Measurements from ENCODE around the gene F11. TPM values are rescaled to one million over a fixed set of nuclear protein-coding genes. Genes with fewer than 3 reads are reported as not detected.

Gene F11
- total RNA-seq, 6 experiments from 2014 or later: not detected

DNA sequence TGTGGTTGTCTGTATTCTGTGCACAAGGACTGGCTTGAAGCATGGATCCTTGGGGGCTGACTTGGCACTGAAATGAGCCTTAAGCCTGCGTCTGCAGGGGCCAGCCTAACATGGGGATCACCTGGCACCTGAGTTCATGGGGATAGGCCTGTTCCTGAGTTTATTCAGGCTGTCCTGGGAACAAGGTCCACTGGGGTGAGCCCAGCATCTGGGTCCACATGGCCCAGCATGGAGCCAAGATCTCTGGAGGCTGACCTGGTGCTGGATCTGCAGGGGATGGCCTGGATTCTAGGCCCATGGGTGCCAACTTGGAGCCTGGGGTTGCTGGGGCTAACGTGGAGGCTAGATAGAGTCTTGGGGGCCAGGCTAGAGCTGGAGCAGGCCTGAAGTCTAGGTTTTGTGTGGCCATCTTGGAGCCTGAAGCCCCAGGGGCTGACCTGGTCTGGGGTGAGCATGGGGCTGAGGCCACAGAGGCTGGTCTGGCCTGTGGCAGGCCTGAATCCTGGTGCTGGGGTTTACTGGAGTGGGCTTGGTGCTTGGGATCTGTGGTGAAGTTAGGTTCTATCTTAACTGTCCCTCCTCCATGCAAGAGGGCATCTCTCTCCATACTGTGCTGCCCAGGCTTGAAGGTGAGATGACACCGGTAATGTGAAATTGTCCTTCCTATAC, 39.3 kb upstream of the F11 start:
- DNase-seq: no peak
- Mint-ChIP-seq H3K36me3 (ENCODE audit: low read depth) (peaks cover 5% of the 10 kb centered on the region; the same call in 1 of the 2 replicates), H3K27me3 (ENCODE audit: insufficient read depth) (peaks cover 2% of the 10 kb centered on the region; the same call in 1 of the 2 replicates)

GRCh38 chr4:186227221-186227620, 38.8 kb upstream of the F11 start, which contains the start of gene KLKB1:
TSS of gene KLKB1 (plus strand) at chr4:186227507. CDS start at chr4:186228196, 689 bp downstream.
- DNase-seq: no peak
- H3K4me3 Mint-ChIP-seq: peak within 1 kb of the TSS; percentile 81; the same call in 1 of the 2 replicates
- H3K27me3 Mint-ChIP-seq (ENCODE audit: insufficient read depth): peaks cover 2% of the 10 kb centered on the region; the same call in 1 of the 2 replicates
- H3K36me3 Mint-ChIP-seq (ENCODE audit: low read depth): peaks cover 5% of the 10 kb centered on the region; the same call in 1 of the 2 replicates
- no peak within 1 kb of the TSS for H3K27ac Mint-ChIP-seq
- H3K4me1 Mint-ChIP-seq (ENCODE audit: low read depth): no peaks in the 10 kb centered on the region
- peaks cover 29% of the 10 kb centered on the region for H3K9me3 Mint-ChIP-seq
- TF ChIP-seq, protein P1, sequence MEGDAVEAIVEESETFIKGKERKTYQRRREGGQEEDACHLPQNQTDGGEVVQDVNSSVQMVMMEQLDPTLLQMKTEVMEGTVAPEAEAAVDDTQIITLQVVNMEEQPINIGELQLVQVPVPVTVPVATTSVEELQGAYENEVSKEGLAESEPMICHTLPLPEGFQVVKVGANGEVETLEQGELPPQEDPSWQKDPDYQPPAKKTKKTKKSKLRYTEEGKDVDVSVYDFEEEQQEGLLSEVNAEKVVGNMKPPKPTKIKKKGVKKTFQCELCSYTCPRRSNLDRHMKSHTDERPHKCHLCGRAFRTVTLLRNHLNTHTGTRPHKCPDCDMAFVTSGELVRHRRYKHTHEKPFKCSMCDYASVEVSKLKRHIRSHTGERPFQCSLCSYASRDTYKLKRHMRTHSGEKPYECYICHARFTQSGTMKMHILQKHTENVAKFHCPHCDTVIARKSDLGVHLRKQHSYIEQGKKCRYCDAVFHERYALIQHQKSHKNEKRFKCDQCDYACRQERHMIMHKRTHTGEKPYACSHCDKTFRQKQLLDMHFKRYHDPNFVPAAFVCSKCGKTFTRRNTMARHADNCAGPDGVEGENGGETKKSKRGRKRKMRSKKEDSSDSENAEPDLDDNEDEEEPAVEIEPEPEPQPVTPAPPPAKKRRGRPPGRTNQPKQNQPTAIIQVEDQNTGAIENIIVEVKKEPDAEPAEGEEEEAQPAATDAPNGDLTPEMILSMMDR (IDR thresholded peaks at IDR 0.05): no peak

More for the DNA sequence above, 39.3 kb upstream of the F11 start:
- H3K9me3 Mint-ChIP-seq: peaks cover 29% of the 10 kb centered on the region
- H3K4me3 Mint-ChIP-seq: no peak overlapping the region
- no peak overlapping the region for H3K27ac Mint-ChIP-seq
- TF ChIP-seq, protein P1 (IDR thresholded peaks at IDR 0.05): no peak
- H3K4me1 Mint-ChIP-seq (ENCODE audit: low read depth): no peaks in the 10 kb centered on the region

DNA sequence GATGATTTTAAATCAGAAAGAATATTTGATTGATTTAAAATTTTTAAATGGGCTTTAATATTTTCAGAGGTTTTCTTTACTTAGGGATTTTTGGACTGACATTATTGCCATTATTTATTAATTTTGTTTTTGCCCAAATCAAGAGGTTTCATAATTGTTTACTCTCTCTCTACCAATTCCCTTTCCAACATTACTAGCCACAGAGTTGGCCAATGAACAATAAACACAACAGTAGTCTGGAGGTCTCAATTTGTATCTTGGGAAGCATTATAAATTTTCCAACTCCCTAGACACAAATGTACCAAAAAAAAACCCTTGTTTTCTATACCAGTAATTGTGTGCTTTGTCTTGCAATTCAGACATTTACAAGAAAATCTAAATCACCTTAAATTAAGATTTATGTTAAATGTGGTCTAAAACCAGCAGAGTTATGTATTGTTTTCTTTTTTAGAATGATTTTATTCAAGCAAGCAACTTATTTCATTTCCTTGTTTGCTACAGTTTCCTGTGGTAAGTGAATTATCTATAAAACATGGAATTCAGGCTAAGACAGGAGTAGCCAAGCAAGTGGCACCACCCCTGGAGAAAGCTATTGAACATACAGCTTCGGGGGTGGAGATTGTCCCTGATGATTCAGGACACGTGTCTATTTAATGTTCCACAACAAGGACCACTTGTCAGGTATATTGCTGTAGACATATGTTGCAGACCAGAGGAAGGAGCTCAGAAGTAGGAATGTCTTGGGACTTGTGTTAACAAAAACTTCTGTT, 38.1 kb upstream of the F11 start:
- H3K4me3 Mint-ChIP-seq: peak overlapping the region; percentile 81; the same call in 1 of the 2 replicates
- H3K27ac Mint-ChIP-seq: no peak overlapping the region
- TF ChIP-seq, protein P1 (IDR thresholded peaks at IDR 0.05): no peak
- H3K27me3 Mint-ChIP-seq (ENCODE audit: insufficient read depth): peaks cover 2% of the 10 kb centered on the region; the same call in 1 of the 2 replicates
- DNase-seq: no peak
- H3K9me3 Mint-ChIP-seq: peaks cover 28% of the 10 kb centered on the region
- H3K4me1 Mint-ChIP-seq (ENCODE audit: low read depth): no peaks in the 10 kb centered on the region
- H3K36me3 Mint-ChIP-seq (ENCODE audit: low read depth): peaks cover 5% of the 10 kb centered on the region; the same call in 1 of the 2 replicates

DNA sequence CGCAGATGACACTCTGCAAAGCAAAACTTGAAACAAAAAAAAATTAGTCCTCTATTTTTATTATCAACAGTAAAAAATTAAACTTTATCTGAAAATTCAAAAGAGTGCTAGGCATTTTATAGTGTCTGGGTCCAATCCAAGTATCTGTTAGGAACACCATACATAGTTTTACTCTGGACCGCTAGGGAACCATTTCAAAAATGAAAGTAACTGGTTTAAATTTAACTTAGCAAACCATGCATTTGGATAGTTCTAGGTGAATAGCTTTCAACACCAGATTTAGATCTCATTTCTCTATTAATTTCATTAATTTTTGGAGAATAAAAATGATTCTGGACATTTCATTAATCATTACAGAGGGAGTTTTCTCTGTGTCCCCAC, 37.5 kb upstream of the F11 start:
- no peak for DNase-seq
- Mint-ChIP-seq H3K4me3 (peak overlapping the region; percentile 81; the same call in 1 of the 2 replicates), H3K27ac (no peak overlapping the region), H3K9me3 (peaks cover 23% of the 10 kb centered on the region), H3K36me3 (ENCODE audit: low read depth) (peaks cover 5% of the 10 kb centered on the region; the same call in 1 of the 2 replicates), H3K27me3 (ENCODE audit: insufficient read depth) (peaks cover 2% of the 10 kb centered on the region; the same call in 1 of the 2 replicates), H3K4me1 (ENCODE audit: low read depth) (no peaks in the 10 kb centered on the region)
- TF ChIP-seq, protein P1 (IDR thresholded peaks at IDR 0.05): no peak

DNA sequence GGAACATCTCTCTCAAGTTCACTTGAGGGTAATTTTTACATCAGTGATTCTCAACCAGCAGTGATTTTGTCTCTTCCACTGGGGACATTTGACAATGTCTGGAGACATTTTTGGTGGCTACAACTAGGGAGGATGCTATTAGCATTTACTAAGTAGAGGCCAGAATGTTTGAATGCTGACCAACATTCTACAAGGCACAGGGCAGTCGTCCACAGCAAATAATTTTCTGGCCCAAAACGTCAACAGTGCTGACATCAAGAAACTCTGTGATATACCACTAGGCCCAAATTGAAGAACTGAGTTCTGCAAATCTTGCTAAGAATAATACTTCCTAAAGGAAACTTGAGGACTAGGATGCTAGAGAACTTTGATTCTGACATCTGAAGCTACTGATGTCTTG, 31.6 kb upstream of the F11 start:
- TF ChIP-seq, protein P1 (IDR thresholded peaks at IDR 0.05): no peak
- DNase-seq: no peak
- H3K36me3 Mint-ChIP-seq (ENCODE audit: low read depth): no peaks in the 10 kb centered on the region
- peaks cover 1% of the 10 kb centered on the region; the same call in 1 of the 2 replicates for H3K27me3 Mint-ChIP-seq (ENCODE audit: insufficient read depth)
- H3K4me1 Mint-ChIP-seq (ENCODE audit: low read depth): no peaks in the 10 kb centered on the region
- no peak overlapping the region for H3K4me3 Mint-ChIP-seq
- H3K27ac Mint-ChIP-seq: no peak overlapping the region
- H3K9me3 Mint-ChIP-seq: peaks cover 8% of the 10 kb centered on the region

Data from HFFc6 (cell line).